ENCODE measurements around the gene NPLOC4.

The NPLOC4 gene

GRCh38 chr17:81616877-81617276 lies 20.0 kb downstream of the NPLOC4 start:
- in situ Hi-C loops (cut with HindIII; ENCODE audit: low sequenced_read_pairs) = no loop called here
- no peak for DNase-seq (ENCODE audit: low read depth)
- no peak overlapping the region for H3K4me3 ChIP-seq (ENCODE audit: low read depth, low read length)
- TF ChIP-seq CTCF (IDR thresholded peaks at IDR 0.05; ENCODE audit: low read depth, low read length, missing control alignments) = no peak

GRCh38 chr17:81615401-81615930 lies 21.4 kb downstream of the NPLOC4 start:
- DNase-seq (ENCODE audit: low read depth) = no peak
- no peak overlapping the region for H3K4me3 ChIP-seq (ENCODE audit: low read depth, low read length)
- in situ Hi-C loops (cut with HindIII; ENCODE audit: low sequenced_read_pairs) = no loop called here
- no peak for TF ChIP-seq CTCF (IDR thresholded peaks at IDR 0.05; ENCODE audit: low read depth, low read length, missing control alignments)

- TF ChIP-seq CTCF (IDR thresholded peaks at IDR 0.05; ENCODE audit: low read depth, low read length, missing control alignments) = no peak
- in situ Hi-C loops (cut with HindIII; ENCODE audit: low sequenced_read_pairs) = no loop called here
- no peak overlapping the region for H3K4me3 ChIP-seq (ENCODE audit: low read depth, low read length)
- no peak for DNase-seq (ENCODE audit: low read depth)
Measured at GRCh38 chr17:81612172-81612970, 24.5 kb downstream of the NPLOC4 start.

GRCh38 chr17:81609541-81610311 lies 27.2 kb downstream of the NPLOC4 start:
- in situ Hi-C loops (cut with HindIII; ENCODE audit: low sequenced_read_pairs) = no loop called here

GRCh38 chr17:81608605-81609004 lies 28.3 kb downstream of the NPLOC4 start:
- no peak for DNase-seq (ENCODE audit: low read depth)
- H3K4me3 ChIP-seq (ENCODE audit: low read depth, low read length) = no peak overlapping the region
- TF ChIP-seq CTCF (IDR thresholded peaks at IDR 0.05; ENCODE audit: low read depth, low read length, missing control alignments) = no peak
- in situ Hi-C loops (cut with HindIII; ENCODE audit: low sequenced_read_pairs) = no loop called here

More at GRCh38 chr17:81609541-81610311, 27.2 kb downstream of the NPLOC4 start:
- DNase-seq (ENCODE audit: low read depth) = no peak
- H3K4me3 ChIP-seq (ENCODE audit: low read depth, low read length) = no peak overlapping the region
- TF ChIP-seq CTCF (IDR thresholded peaks at IDR 0.05; ENCODE audit: low read depth, low read length, missing control alignments) = no peak

- peak; percentile 39 for DNase-seq (ENCODE audit: low read depth)
- H3K4me3 ChIP-seq (ENCODE audit: low read depth, low read length) = no peak overlapping the region
- TF ChIP-seq CTCF (IDR thresholded peaks at IDR 0.05; ENCODE audit: low read depth, low read length, missing control alignments) = no peak
- in situ Hi-C loops (cut with HindIII; ENCODE audit: low sequenced_read_pairs) = no loop called here
Measured at GRCh38 chr17:81608082-81608481, 28.8 kb downstream of the NPLOC4 start.
